Hepatocyte (in vitro differentiated cells): ENCODE results near the gene CCBE1.

Experiments used
- EZH2 ChIP-seq: fragments of 200-600 bp; sonication (generic); IDR thresholded peaks from 2 replicates; pipeline ENCODE4 v1.6.1; 2016; ENCODE audit warnings: antibody characterized with exemption, mild to moderate bottlenecking, borderline replicate concordance
- TF ChIP-seq, protein P1 (sequence below): fragments of 200-600 bp; sonication (generic); IDR thresholded peaks from 2 replicates; pipeline ENCODE4 v1.5.1; 2016; ENCODE audit warnings: antibody characterized with exemption, mild to moderate bottlenecking; ENCODE audit not compliant: poor library complexity

DNA sequence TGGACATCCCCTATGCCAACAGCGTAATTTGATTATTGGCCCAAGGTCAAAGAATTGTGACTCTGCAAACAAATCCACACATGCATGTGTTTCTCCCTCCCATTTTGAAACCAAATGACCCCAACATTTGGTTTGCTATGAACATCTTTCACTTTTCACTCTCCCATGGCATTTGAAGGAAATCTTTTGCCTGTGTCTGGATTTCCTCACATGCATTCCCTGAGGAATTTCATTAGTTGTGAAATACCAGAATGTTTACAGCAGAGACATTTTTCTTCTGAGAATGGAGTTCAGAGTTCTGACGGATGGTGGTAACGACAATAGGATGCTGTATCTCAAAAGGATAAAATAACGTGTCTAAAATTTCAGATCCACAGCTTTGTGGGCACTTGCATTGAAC, 277.8 kb downstream of the CCBE1 start:
- TF ChIP-seq, protein P1, sequence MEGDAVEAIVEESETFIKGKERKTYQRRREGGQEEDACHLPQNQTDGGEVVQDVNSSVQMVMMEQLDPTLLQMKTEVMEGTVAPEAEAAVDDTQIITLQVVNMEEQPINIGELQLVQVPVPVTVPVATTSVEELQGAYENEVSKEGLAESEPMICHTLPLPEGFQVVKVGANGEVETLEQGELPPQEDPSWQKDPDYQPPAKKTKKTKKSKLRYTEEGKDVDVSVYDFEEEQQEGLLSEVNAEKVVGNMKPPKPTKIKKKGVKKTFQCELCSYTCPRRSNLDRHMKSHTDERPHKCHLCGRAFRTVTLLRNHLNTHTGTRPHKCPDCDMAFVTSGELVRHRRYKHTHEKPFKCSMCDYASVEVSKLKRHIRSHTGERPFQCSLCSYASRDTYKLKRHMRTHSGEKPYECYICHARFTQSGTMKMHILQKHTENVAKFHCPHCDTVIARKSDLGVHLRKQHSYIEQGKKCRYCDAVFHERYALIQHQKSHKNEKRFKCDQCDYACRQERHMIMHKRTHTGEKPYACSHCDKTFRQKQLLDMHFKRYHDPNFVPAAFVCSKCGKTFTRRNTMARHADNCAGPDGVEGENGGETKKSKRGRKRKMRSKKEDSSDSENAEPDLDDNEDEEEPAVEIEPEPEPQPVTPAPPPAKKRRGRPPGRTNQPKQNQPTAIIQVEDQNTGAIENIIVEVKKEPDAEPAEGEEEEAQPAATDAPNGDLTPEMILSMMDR = no peak
- no peak for TF ChIP-seq EZH2
